Measurements from ENCODE around the gene ST3GAL3. TPM values are rescaled to one million over a fixed set of nuclear protein-coding genes. Genes with fewer than 3 reads are reported as not detected.

ST3GAL3 gene
- total RNA-seq, 2 donors from 2014 or later = 7.1 to 10.7 TPM

- intact Hi-C loops (cut with DNase I, micrococcal nuclease) = no loop called here
- ATAC-seq (peak; percentile 40), DNase-seq (peak in 1 of 2 donors; percentile 12)
Observed at GRCh38 chr1:43914576-43915525, 207.5 kb downstream of the ST3GAL3 start.

GRCh38 chr1:43919906-43920305, 212.6 kb downstream of the ST3GAL3 start:
- intact Hi-C loops (cut with DNase I, micrococcal nuclease) = no loop called here
- ATAC-seq = no peak
- no peak for DNase-seq

- ATAC-seq = no peak
- intact Hi-C loops (cut with DNase I, micrococcal nuclease) = no loop called here
- no peak for DNase-seq
Observed at GRCh38 chr1:43921022-43921421, 213.7 kb downstream of the ST3GAL3 start.

GRCh38 chr1:43924516-43924915, 217.2 kb downstream of the ST3GAL3 start:
- intact Hi-C loops (cut with DNase I, micrococcal nuclease) = no loop called here
- no peak for DNase-seq
- ATAC-seq = no peak

GRCh38 chr1:43925846-43926245, 218.5 kb downstream of the ST3GAL3 start:
- intact Hi-C loops (cut with DNase I, micrococcal nuclease) = no loop called here
- ATAC-seq = no peak
- DNase-seq = no peak

- intact Hi-C loops (cut with DNase I, micrococcal nuclease) = loop anchor here (5.0 to 10.0 kb wide), 2 partner anchors 166 to 168 kb away; no protein-coding TSS in a partner anchor
- ATAC-seq (peak; percentile 24), DNase-seq (peak in 1 of 2 donors; percentile 33)
Observed at GRCh38 chr1:43930168-43930948, 223.0 kb downstream of the ST3GAL3 start.

GRCh38 chr1:43930949-43931275, 223.6 kb downstream of the ST3GAL3 start:
- ATAC-seq = no peak
- no peak for DNase-seq
- intact Hi-C loops (cut with DNase I, micrococcal nuclease) = loop anchor here (5.0 to 10.0 kb wide), 2 partner anchors 166 to 169 kb away; no protein-coding TSS in a partner anchor

GRCh38 chr1:43931711-43932660, 224.7 kb downstream of the ST3GAL3 start:
- no peak for ATAC-seq
- intact Hi-C loops (cut with DNase I, micrococcal nuclease) = loop anchor here (5.0 to 10.0 kb wide), 2 partner anchors 167 to 170 kb away; no protein-coding TSS in a partner anchor
- DNase-seq = no peak

GRCh38 chr1:43932786-43933385, 225.6 kb downstream of the ST3GAL3 start:
- DNase-seq (no peak), ATAC-seq (no peak)
- intact Hi-C loops (cut with DNase I, micrococcal nuclease) = loop anchor here (5.0 to 10.0 kb wide), 2 partner anchors 168 to 171 kb away; no protein-coding TSS in a partner anchor

- intact Hi-C loops (cut with DNase I, micrococcal nuclease) = loop anchor here (5.0 to 10.0 kb wide), 2 partner anchors 169 to 171 kb away; no protein-coding TSS in a partner anchor
- ATAC-seq = peak; percentile 41
- peak in 1 of 2 donors; percentile 56 for DNase-seq
Observed at GRCh38 chr1:43933386-43934100, 226.2 kb downstream of the ST3GAL3 start, which contains the start of gene ARTN. Gene ARTN (plus strand): TSS chr1:43933801. CDS start chr1:43935657, 1,856 bp downstream.

GRCh38 chr1:43934101-43934985, 227.0 kb downstream of the ST3GAL3 start:
- peak; percentile 58 to 86 for DNase-seq
- intact Hi-C loops (cut with DNase I, micrococcal nuclease) = loop anchor here (5.0 to 10.0 kb wide), 2 partner anchors 170 to 172 kb away; no protein-coding TSS in a partner anchor
- peak; percentile 61 for ATAC-seq

GRCh38 chr1:43934986-43935324, 227.6 kb downstream of the ST3GAL3 start:
- ATAC-seq (no peak), DNase-seq (no peak)
- intact Hi-C loops (cut with DNase I, micrococcal nuclease) = loop anchor here (5.0 to 10.0 kb wide), 2 partner anchors 170 to 173 kb away; no protein-coding TSS in a partner anchor

GRCh38 chr1:43935711-43936427, 228.5 kb downstream of the ST3GAL3 start:
- intact Hi-C loops (cut with DNase I, micrococcal nuclease) = loop anchor here in 1 of 2 donors (10.0 kb wide), 1 partner anchor 171 kb away; no protein-coding TSS in a partner anchor
- peak; percentile 83 for ATAC-seq
- peak; percentile 70 to 89 for DNase-seq

- DNase-seq = peak in 1 of 2 donors; percentile 62
- ATAC-seq = peak; percentile 38
- intact Hi-C loops (cut with DNase I, micrococcal nuclease) = loop anchor here in 1 of 2 donors (10.0 kb wide), 1 partner anchor 172 kb away; no protein-coding TSS in a partner anchor
Observed at GRCh38 chr1:43936431-43937151, 229.3 kb downstream of the ST3GAL3 start.
